Testis (tissue), 2 donors: ENCODE results near the gene ALOX15.

Source experiments
- CTCF ChIP-seq, 3 experiments: fragments of 450-650 bp in 2 of 3; fragments of 200-600 bp in 1 of 3; sonication (generic) in 1 of 3; IDR thresholded peaks; one replicate each; pipeline ENCODE4 v1.5.1; 2016 to 2019; ENCODE audit warnings: antibody characterized with exemption in 3 of 3, mild to moderate bottlenecking in 2 of 3, moderate library complexity in 1 of 3
- POLR2A ChIP-seq: fragments of 450-650 bp; IDR thresholded peaks from one replicate; pipeline ENCODE4 v1.6.1; 2017; ENCODE audit warnings: antibody characterized with exemption, mild to moderate bottlenecking, moderate library complexity

- TF ChIP-seq CTCF (IDR thresholded peaks at IDR 0.05) (no peak), POLR2A (no peak)
Measured at GRCh38 chr17:4658478-4659305, 17.2 kb upstream of the ALOX15 start.
